COLO668 (cell line): ENCODE data around the gene ATF6B.

Experiments
- DNase-seq: peaks from one replicate; lab custom pipeline; 2025; ENCODE audit not compliant: unreplicated experiment; lab: John Stamatoyannopoulos, UW

Gene ATF6B

GRCh38 chr6:32132110-32132509, 4.1 kb upstream of the ATF6B start:
- no peak for DNase-seq

GRCh38 chr6:32131439-32131948, 3.4 kb upstream of the ATF6B start:
- no peak for DNase-seq

GRCh38 chr6:32129297-32130088, 1.4 kb upstream of the ATF6B start:
- no peak for DNase-seq

- no peak for DNase-seq
Measured at GRCh38 chr6:32128751-32129296, 778 bp upstream of the ATF6B start.

GRCh38 chr6:32127409-32127716, 683 bp downstream of the ATF6B start:
- no peak for DNase-seq

GRCh38 chr6:32126880-32127279, 1.2 kb downstream of the ATF6B start:
- DNase-seq: no peak

GRCh38 chr6:32123681-32124080, 4.4 kb downstream of the ATF6B start:
- DNase-seq: no peak

GRCh38 chr6:32120573-32121059, 7.4 kb downstream of the ATF6B start:
- DNase-seq: no peak

- peak; percentile 70 for DNase-seq
Measured at GRCh38 chr6:32118782-32119628, 9.0 kb downstream of the ATF6B start.

GRCh38 chr6:32117461-32117860, 10.6 kb downstream of the ATF6B start:
- DNase-seq: no peak

- DNase-seq: peak; percentile 4
Measured at GRCh38 chr6:32116674-32117073, 11.4 kb downstream of the ATF6B start.

GRCh38 chr6:32115623-32116022, 12.4 kb downstream of the ATF6B start:
- no peak for DNase-seq

- DNase-seq: no peak
Measured at GRCh38 chr6:32114796-32115195, 13.2 kb downstream of the ATF6B start.

GRCh38 chr6:32113386-32114352, 14.4 kb downstream of the ATF6B start:
- no peak for DNase-seq

GRCh38 chr6:32112431-32112980, 15.5 kb downstream of the ATF6B start:
- no peak for DNase-seq

GRCh38 chr6:32111424-32112066, 16.5 kb downstream of the ATF6B start:
- DNase-seq: no peak

GRCh38 chr6:32110632-32111031, 17.4 kb downstream of the ATF6B start:
- no peak for DNase-seq

GRCh38 chr6:32109765-32110160, 18.3 kb downstream of the ATF6B start:
- DNase-seq: no peak

GRCh38 chr6:32109114-32109764, 18.8 kb downstream of the ATF6B start, which contains the start of gene TNXB:
Gene TNXB, minus strand, starts transcription at chr6:32109338. Its CDS starts 11,140 bp downstream, at chr6:32098198.
- peak; percentile 10 for DNase-seq
